Subcutaneous abdominal adipose tissue (tissue), 5 donors: ENCODE data around the gene SPAG17.

ENCODE experiments used
- H3K27ac ChIP-seq: one replicate; pipeline ENCODE4 v1.7.0; 2013; ENCODE audit warnings: low read depth, mild to moderate bottlenecking, inconsistent platforms, low read length, moderate library complexity
- H3K27me3 ChIP-seq, 5 donors: one replicate each; pipeline ENCODE4 v1.7.0; 2013; ENCODE audit warnings: low read length in 5 of 5, inconsistent platforms in 1 of 5; ENCODE audit not compliant: control insufficient read depth in 5 of 5, insufficient read depth in 4 of 5
- H3K36me3 ChIP-seq, 5 donors: one replicate each; pipeline ENCODE4 v1.7.0; 2013; ENCODE audit warnings: low read length in 5 of 5; ENCODE audit not compliant: control insufficient read depth in 5 of 5, insufficient read depth in 5 of 5
- H3K4me1 ChIP-seq, 5 donors: one replicate each; pipeline ENCODE4 v1.7.0; 2013; ENCODE audit warnings: low read length in 5 of 5, mild to moderate bottlenecking in 3 of 5, moderate library complexity in 1 of 5; ENCODE audit not compliant: control insufficient read depth in 5 of 5, insufficient read depth in 5 of 5
- H3K4me3 ChIP-seq, 5 donors: one replicate each; pipeline ENCODE4 v1.7.0; 2013; ENCODE audit warnings: low read length in 5 of 5, low read depth in 1 of 5
- H3K9ac ChIP-seq, 5 donors: one replicate each; pipeline ENCODE4 v1.7.0; 2013; ENCODE audit warnings: low read length in 5 of 5, mild to moderate bottlenecking in 4 of 5, moderate library complexity in 3 of 5
- H3K9me3 ChIP-seq, 5 donors: one replicate each; pipeline ENCODE4 v1.7.0; 2013; ENCODE audit warnings: low read length in 5 of 5; ENCODE audit not compliant: control insufficient read depth in 5 of 5
- donor health status: healthy.
- donor health status: healthy.
- donor health status: healthy.
- donor health status: healthy.
- donor health status: healthy.

The SPAG17 gene

GRCh38 chr1:118115567-118116295 lies 69.3 kb downstream of the SPAG17 start:
- Histone ChIP-seq H3K4me3 (no peak overlapping the region), H3K4me1 (peaks cover 8 to 59% (median 48%) of the 10 kb centered on the region in 5 donors), H3K9ac (peak overlapping the region in 2 of 5 donors; percentile 1 to 10), H3K9me3 (no peaks in the 10 kb centered on the region), H3K27ac (peak overlapping the region; percentile 93), H3K27me3 (no peaks in the 10 kb centered on the region), H3K36me3 (no peaks in the 10 kb centered on the region)

- Histone ChIP-seq H3K27me3 (no peaks in the 10 kb centered on the region), H3K9ac (peak overlapping the region in 2 of 5 donors; percentile 43 to 81), H3K9me3 (no peaks in the 10 kb centered on the region), H3K36me3 (no peaks in the 10 kb centered on the region), H3K27ac (peak overlapping the region; percentile 93), H3K4me1 (peaks cover 8 to 40% (median 30%) of the 10 kb centered on the region in 5 donors), H3K4me3 (peak overlapping the region in 1 of 5 donors; percentile 28)
Observed at GRCh38 chr1:118113261-118113660, 71.8 kb downstream of the SPAG17 start.

- peak overlapping the region; percentile 93 for H3K27ac ChIP-seq
Observed at GRCh38 chr1:118110580-118110979, 74.4 kb downstream of the SPAG17 start.

GRCh38 chr1:118104951-118105350 lies 80.1 kb downstream of the SPAG17 start:
- Histone ChIP-seq H3K27ac (no peak overlapping the region), H3K4me1 (peaks cover 4 to 15% (median 8%) of the 10 kb centered on the region in 5 donors), H3K4me3 (no peak overlapping the region), H3K36me3 (no peaks in the 10 kb centered on the region), H3K9ac (no peak overlapping the region), H3K9me3 (no peaks in the 10 kb centered on the region), H3K27me3 (no peaks in the 10 kb centered on the region)

More at GRCh38 chr1:118110580-118110979, 74.4 kb downstream of the SPAG17 start:
- H3K27me3 ChIP-seq = no peaks in the 10 kb centered on the region
- H3K9me3 ChIP-seq = no peaks in the 10 kb centered on the region
- H3K4me3 ChIP-seq = peak overlapping the region in 3 of 5 donors; percentile 7 to 36 (median 12)
- peak overlapping the region in 2 of 5 donors; percentile 60 to 81 for H3K9ac ChIP-seq
- peaks cover 0 to 15% (median 4%) of the 10 kb centered on the region in 5 donors for H3K4me1 ChIP-seq
- H3K36me3 ChIP-seq = no peaks in the 10 kb centered on the region

GRCh38 chr1:118102445-118102844 lies 82.6 kb downstream of the SPAG17 start:
- peaks cover 4 to 15% (median 8%) of the 10 kb centered on the region in 5 donors for H3K4me1 ChIP-seq
- H3K9ac ChIP-seq = no peak overlapping the region
- H3K27ac ChIP-seq = no peak overlapping the region
- no peaks in the 10 kb centered on the region for H3K36me3 ChIP-seq
- H3K4me3 ChIP-seq = no peak overlapping the region
- no peaks in the 10 kb centered on the region for H3K9me3 ChIP-seq
- no peaks in the 10 kb centered on the region for H3K27me3 ChIP-seq

GRCh38 chr1:118101999-118102398 lies 83.0 kb downstream of the SPAG17 start:
- Histone ChIP-seq H3K27ac (peak overlapping the region; percentile 61), H3K4me3 (peak overlapping the region in 3 of 5 donors; percentile 40 to 48 (median 47)), H3K4me1 (peaks cover 4 to 15% (median 8%) of the 10 kb centered on the region in 5 donors), H3K9me3 (no peaks in the 10 kb centered on the region), H3K36me3 (no peaks in the 10 kb centered on the region), H3K9ac (peak overlapping the region in 1 of 5 donors; percentile 54), H3K27me3 (no peaks in the 10 kb centered on the region)

GRCh38 chr1:118101515-118101844 lies 83.5 kb downstream of the SPAG17 start:
- H3K4me1 ChIP-seq = peaks cover 4 to 15% (median 8%) of the 10 kb centered on the region in 5 donors
- H3K9ac ChIP-seq = peak overlapping the region in 2 of 5 donors; percentile 49 to 54
- H3K27ac ChIP-seq = peak overlapping the region; percentile 61
- no peaks in the 10 kb centered on the region for H3K9me3 ChIP-seq
- H3K27me3 ChIP-seq = no peaks in the 10 kb centered on the region
- H3K36me3 ChIP-seq = no peaks in the 10 kb centered on the region
- peak overlapping the region in 4 of 5 donors; percentile 16 to 48 (median 44) for H3K4me3 ChIP-seq

- no peak overlapping the region for H3K27ac ChIP-seq
- peaks cover 4 to 15% (median 8%) of the 10 kb centered on the region in 5 donors for H3K4me1 ChIP-seq
Observed at GRCh38 chr1:118100686-118101514, 84.1 kb downstream of the SPAG17 start.

GRCh38 chr1:118099686-118100085 lies 85.3 kb downstream of the SPAG17 start:
- Histone ChIP-seq H3K4me3 (no peak overlapping the region), H3K9me3 (no peaks in the 10 kb centered on the region), H3K27ac (no peak overlapping the region), H3K9ac (no peak overlapping the region), H3K27me3 (no peaks in the 10 kb centered on the region), H3K36me3 (no peaks in the 10 kb centered on the region), H3K4me1 (peaks cover 4 to 15% (median 8%) of the 10 kb centered on the region in 5 donors)

More at GRCh38 chr1:118100686-118101514, 84.1 kb downstream of the SPAG17 start:
- H3K9me3 ChIP-seq = no peaks in the 10 kb centered on the region
- H3K36me3 ChIP-seq = no peaks in the 10 kb centered on the region
- peak overlapping the region in 1 of 5 donors; percentile 49 for H3K9ac ChIP-seq
- peak overlapping the region in 1 of 5 donors; percentile 40 for H3K4me3 ChIP-seq
- no peaks in the 10 kb centered on the region for H3K27me3 ChIP-seq
